H1 (cell line): ENCODE data around the gene TSPAN32. TPM values are rescaled to one million over a fixed set of nuclear protein-coding genes. Genes with fewer than 3 reads are reported as not detected.

ENCODE experiments used
- CTCF ChIA-PET: fragments of 300-600 bp; sonication (Branson Sonifier 250); formaldehyde crosslinking; loops from one replicate; lab custom pipeline; 2021; ENCODE audit not compliant: partially characterized antibody; lab: Charles Lee
- POLR2A ChIA-PET: fragments of 300-600 bp; sonication (Branson Sonifier 250); formaldehyde crosslinking; loops from one replicate; lab custom pipeline; 2021; ENCODE audit warnings: inconsistent platforms; ENCODE audit not compliant: partially characterized antibody; lab: Charles Lee
- DNase-seq, 2 experiments: peaks; one replicate each; pipeline versions ENCODE4 v3.0.0 to v3.0.0-alpha.2; 2010 to 2022; ENCODE audit warnings: low spot score in 2 of 2, low read depth in 1 of 2, mixed read lengths in 1 of 2
- FAIRE-seq: peaks from 2 replicates; lab custom pipeline; 2011; peaks lifted over from hg19 to GRCh38; lab: Jason Lieb, UNC
- H2AFZ ChIP-seq: 2 replicates; pipeline ENCODE4 v1.8.1; 2012; ENCODE audit warnings: low read length, inconsistent platforms
- H2AK5ac ChIP-seq: 2 replicates; pipeline ENCODE4 v1.6.1; 2013; ENCODE audit warnings: low read depth, low read length
- H2BK120ac ChIP-seq: replicated peaks from 2 replicates; pipeline ENCODE3; 2013; ENCODE audit warnings: low read depth, low read length, inconsistent platforms
- H2BK12ac ChIP-seq: 2 replicates; pipeline ENCODE4 v1.6.1; 2013; ENCODE audit warnings: low read depth, low read length
- H2BK15ac ChIP-seq: 2 replicates; pipeline ENCODE4 v1.6.1; 2013; ENCODE audit warnings: low read length
- H2BK20ac ChIP-seq: 2 replicates; pipeline ENCODE4 v1.6.1; 2013; ENCODE audit warnings: low read length
- H2BK5ac ChIP-seq: 2 replicates; pipeline ENCODE4 v1.6.1; 2013; ENCODE audit warnings: low read depth, low read length
- H3K14ac ChIP-seq: 2 replicates; pipeline ENCODE4 v1.6.1; 2013; ENCODE audit warnings: inconsistent platforms; ENCODE audit not compliant: insufficient read length
- H3K18ac ChIP-seq: 2 replicates; pipeline ENCODE4 v1.6.1; 2013; ENCODE audit warnings: low read length; ENCODE audit errors: extremely low read depth
- H3K23ac ChIP-seq: 2 replicates; pipeline ENCODE4 v1.6.1; 2013; ENCODE audit warnings: inconsistent platforms; ENCODE audit not compliant: insufficient read length
- H3K23me2 ChIP-seq: 2 replicates; pipeline ENCODE4 v1.6.1; 2013; ENCODE audit warnings: low read depth, low read length
- H3K27ac ChIP-seq: 2 replicates; pipeline ENCODE4 v1.6.1; 2011; ENCODE audit warnings: low read depth, low read length, inconsistent platforms
- H3K27me3 ChIP-seq, 4 experiments: replicated peaks in 1 of 4; 1 replicate in 1 of 4; 2 replicates in 3 of 4; pipeline versions ENCODE4 v1.6.1 to v1.8.1; 2011 to 2013; ENCODE audit warnings: low read length in 3 of 4, mild to moderate bottlenecking in 3 of 4, inconsistent platforms in 2 of 4, mixed read lengths in 2 of 4, moderate library complexity in 1 of 4; ENCODE audit not compliant: control insufficient read depth in 3 of 4, insufficient read depth in 3 of 4; ENCODE audit errors: extremely low read depth in 1 of 4
- H3K36me3 ChIP-seq, 4 experiments: 2 replicates each; pipeline versions ENCODE4 v1.6.1 to v1.8.1; 2011 to 2013; ENCODE audit warnings: mild to moderate bottlenecking in 4 of 4, low read length in 3 of 4, moderate library complexity in 2 of 4, control low read depth in 1 of 4, inconsistent platforms in 1 of 4; ENCODE audit not compliant: insufficient read depth in 4 of 4, control insufficient read depth in 2 of 4
- H3K4ac ChIP-seq: replicated peaks from 2 replicates; pipeline ENCODE3; 2013; ENCODE audit warnings: low read length, low read depth, mixed read lengths, inconsistent platforms; ENCODE audit not compliant: insufficient read length
- H3K4me1 ChIP-seq, 4 experiments: replicated peaks in 1 of 4; 1 replicate in 1 of 4; 2 replicates in 3 of 4; pipeline versions ENCODE4 v1.6.1 to v1.8.1; 2011 to 2013; ENCODE audit warnings: low read length in 3 of 4, inconsistent platforms in 2 of 4, mixed read lengths in 1 of 4; ENCODE audit not compliant: insufficient read depth in 4 of 4, control insufficient read depth in 3 of 4
- H3K4me2 ChIP-seq, 2 experiments: 2 replicates each; pipeline versions ENCODE4 v1.6.1 to v1.8.1; 2011 to 2013; ENCODE audit warnings: low read depth in 2 of 2, low read length in 2 of 2, control low read depth in 1 of 2, inconsistent platforms in 1 of 2, mild to moderate bottlenecking in 1 of 2; ENCODE audit not compliant: insufficient read depth in 1 of 2
- H3K4me3 ChIP-seq, 4 experiments: fragments of 200-600, 300-600 bp in 1 of 4; sonication (generic), shearing (Covaris generic), sonication (Bioruptor Twin) in 1 of 4; 2 replicates each; pipeline versions ENCODE4 v1.5.1 to v1.8.1; 2011 to 2016; ENCODE audit warnings: low read length in 4 of 4, low read depth in 3 of 4, control low read depth in 2 of 4, inconsistent platforms in 2 of 4, mild to moderate bottlenecking in 2 of 4, mixed read lengths in 1 of 4, moderate library complexity in 1 of 4; ENCODE audit not compliant: insufficient read depth in 2 of 4; ENCODE audit errors: extremely low read depth in 1 of 4
- H3K56ac ChIP-seq: replicated peaks from 2 replicates; pipeline ENCODE3; 2013; ENCODE audit warnings: low read depth, mild to moderate bottlenecking, mixed read lengths, low read length, inconsistent platforms; ENCODE audit not compliant: insufficient read length
- H3K79me1 ChIP-seq: 2 replicates; pipeline ENCODE4 v1.6.1; 2013; ENCODE audit warnings: low read depth, low read length, control low read depth
- H3K79me2 ChIP-seq, 2 experiments: 2 replicates each; pipeline versions ENCODE4 v1.6.1 to v1.8.1; 2012 to 2013; ENCODE audit warnings: low read length in 2 of 2, mild to moderate bottlenecking in 2 of 2, inconsistent platforms in 1 of 2; ENCODE audit not compliant: insufficient read depth in 2 of 2, control insufficient read depth in 1 of 2
- H3K9ac ChIP-seq, 4 experiments: replicated peaks in 1 of 4; 1 replicate in 1 of 4; 2 replicates in 3 of 4; pipeline versions ENCODE4 v1.6.1 to v1.8.1; 2011 to 2013; ENCODE audit warnings: low read depth in 3 of 4, low read length in 3 of 4, control low read depth in 2 of 4, mild to moderate bottlenecking in 2 of 4, moderate library complexity in 2 of 4, inconsistent platforms in 1 of 4; ENCODE audit errors: extremely low read depth in 1 of 4
- H3K9me3 ChIP-seq, 2 experiments: 2 replicates each; pipeline versions ENCODE4 v1.6.1 to v1.8.1; 2012 to 2013; ENCODE audit warnings: mild to moderate bottlenecking in 2 of 2, moderate library complexity in 2 of 2, control low read depth in 1 of 2, inconsistent platforms in 1 of 2, low read depth in 1 of 2, low read length in 1 of 2, mixed read lengths in 1 of 2; ENCODE audit not compliant: insufficient read depth in 2 of 2
- H4K20me1 ChIP-seq, 2 experiments: replicated peaks in 1 of 2; 2 replicates each; pipeline versions ENCODE3 to v1.8.1; 2011 to 2013; ENCODE audit warnings: inconsistent platforms in 2 of 2, low read length in 2 of 2, mild to moderate bottlenecking in 1 of 2; ENCODE audit not compliant: insufficient read depth in 2 of 2, control insufficient read depth in 1 of 2
- H4K5ac ChIP-seq: 2 replicates; pipeline ENCODE4 v1.6.1; 2013; ENCODE audit warnings: low read length, low read depth, mixed read lengths, inconsistent platforms; ENCODE audit not compliant: insufficient read length
- H4K8ac ChIP-seq: 2 replicates; pipeline ENCODE4 v1.8.0; 2013; ENCODE audit warnings: mild to moderate bottlenecking, moderate library complexity, low read length, inconsistent platforms; ENCODE audit not compliant: insufficient read depth; ENCODE audit errors: extremely low read depth
- H4K91ac ChIP-seq: replicated peaks from 2 replicates; pipeline ENCODE3; 2013; ENCODE audit warnings: low read length, mixed read lengths, inconsistent platforms; ENCODE audit not compliant: insufficient read length
- CEBPB ChIP-seq: IDR thresholded peaks from 2 replicates; pipeline ENCODE4 v1.6.1; 2012; ENCODE audit warnings: low read depth, low read length
- EP300 ChIP-seq, 2 experiments: IDR thresholded peaks; 1 replicate in 1 of 2; 2 replicates in 1 of 2; pipeline ENCODE4 v1.6.1; 2011 to 2012; ENCODE audit warnings: low read depth in 2 of 2, low read length in 2 of 2, mild to moderate bottlenecking in 2 of 2, borderline replicate concordance in 1 of 2, inconsistent platforms in 1 of 2, moderate library complexity in 1 of 2
- GTF2F1 ChIP-seq: IDR thresholded peaks from 2 replicates; pipeline ENCODE4 v1.6.1; 2012; ENCODE audit warnings: low read depth, low read length, improper control_type of control experiment, borderline replicate concordance
- HDAC2 ChIP-seq, 2 experiments: fragments of 300-600 bp in 1 of 2; sonication (generic) in 1 of 2; IDR thresholded peaks; 2 replicates each; pipeline ENCODE4 v1.6.1; 2011 to 2012; ENCODE audit warnings: low read depth in 2 of 2, low read length in 2 of 2, mild to moderate bottlenecking in 2 of 2, moderate library complexity in 2 of 2, borderline replicate concordance in 1 of 2, inconsistent platforms in 1 of 2
- HDAC6 ChIP-seq: IDR thresholded peaks from one replicate; pipeline ENCODE4 v1.7.1; 2012; ENCODE audit warnings: low read depth, mild to moderate bottlenecking, inconsistent platforms, low read length, moderate library complexity
- JUN ChIP-seq: IDR thresholded peaks from 2 replicates; pipeline ENCODE4 v1.6.1; 2011; ENCODE audit warnings: low read depth, mild to moderate bottlenecking, improper control_type of control experiment, low read length
- KDM4A ChIP-seq: IDR thresholded peaks from one replicate; pipeline ENCODE4 v1.7.1; 2012; ENCODE audit warnings: low read depth, mild to moderate bottlenecking, moderate library complexity, low read length, inconsistent platforms; ENCODE audit not compliant: severe bottlenecking
- SP1 ChIP-seq: IDR thresholded peaks from 2 replicates; pipeline ENCODE4 v1.6.1; 2011; ENCODE audit warnings: low read depth, low read length
- SP2 ChIP-seq: IDR thresholded peaks from 2 replicates; pipeline ENCODE4 v1.6.1; 2012; ENCODE audit warnings: mild to moderate bottlenecking, low read length, inconsistent platforms
- SP4 ChIP-seq: IDR thresholded peaks from 2 replicates; pipeline ENCODE4 v1.6.1; 2012; ENCODE audit warnings: low read length, inconsistent platforms
- TAF1 ChIP-seq: IDR thresholded peaks from 2 replicates; pipeline ENCODE4 v1.6.1; 2011; ENCODE audit warnings: mild to moderate bottlenecking, low read depth, low read length
- TBP ChIP-seq: IDR thresholded peaks from 2 replicates; pipeline ENCODE4 v1.6.1; 2011; ENCODE audit warnings: low read depth, low read length, improper control_type of control experiment
- ZNF274 ChIP-seq: IDR thresholded peaks from 2 replicates; pipeline ENCODE4 v1.7.0; 2012; ENCODE audit warnings: low read length, borderline replicate concordance; ENCODE audit errors: extremely low read depth
- WGBS, 2 experiments: shearing (Covaris generic) in 1 of 2; methylation state at CpG; one replicate each; pipeline versions ENCODE4 v1.1.6 to v1.1.7; 2013 to 2015; ENCODE audit warnings: low lambda C conversion rate in 2 of 2, mixed read lengths in 2 of 2, inconsistent platforms in 1 of 2, low coverage in 1 of 2, missing lambda C conversion rate in 1 of 2; ENCODE audit not compliant: insufficient replicate concordance in 2 of 2, insufficient coverage in 1 of 2, insufficient read length in 1 of 2; ENCODE audit errors: extremely low coverage in 1 of 2, missing lambda C conversion rate in 1 of 2; 5-methylcytosine and 5-hydroxymethylcytosine counted together
- polyA plus RNA-seq, 7 experiments: library from polyadenylated mRNA; depleted of rRNA in 3 of 7; stranded (reverse) in 5 of 7; unstranded in 2 of 7; fragments of >200 nt in 5 of 7; fragments of 200-250 nt in 2 of 7; gene quantifications; 1 replicate in 5 of 7; 2 replicates in 1 of 7; 4 replicates in 1 of 7; pipeline versions ENCODE4 v1.2.1 to v1.2.3, GENCODE V29; 2011 to 2013; ENCODE audit warnings: missing spikeins in 2 of 7, mixed read lengths in 2 of 7
- total RNA-seq: library from RNA; stranded (reverse); fragmentation: NEBNext Ultra II Directional; extraction: Animal tissue kit (Norgen Biotek cat#: 25700); gene quantifications from 2 replicates; pipeline ENCODE4 v1.2.1, GENCODE V29; 2021

Gene TSPAN32
- total and polyA plus RNA-seq, 2 of the 8 experiments (the other 6 are each of a cell fraction or from before 2014, with no cell fraction given) = not detected

- no peak overlapping the region for H2AK5ac ChIP-seq
- no peaks in the 10 kb centered on the region for H3K36me3 ChIP-seq
- H3K14ac ChIP-seq = no peak overlapping the region
- H3K27ac ChIP-seq = no peak overlapping the region
- H3K79me1 ChIP-seq = no peaks in the 10 kb centered on the region
- CTCF ChIA-PET = interaction anchor here (0.6 to 14.9 kb wide), 16 partner anchors 7 to 229 kb away, joined by 3 to 333 read pairs (median 25); partner anchors contain the start of gene TSSC4
- H3K4ac ChIP-seq = no peak overlapping the region
- no peak overlapping the region for H2BK20ac ChIP-seq
- no peak overlapping the region for H2BK15ac ChIP-seq
- H3K4me2 ChIP-seq = no peak overlapping the region
- no peaks in the 10 kb centered on the region for H3K23me2 ChIP-seq
- POLR2A ChIA-PET = interaction anchor here (1.4 kb wide), 1 partner anchor 75 kb away, joined by 5 read pairs; no protein-coding TSS in a partner anchor
- no peak overlapping the region for H3K23ac ChIP-seq
- H4K5ac ChIP-seq = no peak overlapping the region
- 97% methylated on average over 14 of the region's 18 CpGs; no CpG with 5 or more reads in 1 of the 2 experiments for WGBS, 2 experiments
- H2BK12ac ChIP-seq = no peak overlapping the region
- H3K18ac ChIP-seq = no peak overlapping the region
- H3K27me3 ChIP-seq = no peaks in the 10 kb centered on the region
- H4K20me1 ChIP-seq = peaks cover 0 to 3% of the 10 kb centered on the region in 2 experiments
- DNase-seq (no peak), FAIRE-seq (no peak)
- H4K8ac ChIP-seq = no peak overlapping the region
- H3K56ac ChIP-seq = no peak overlapping the region
- H3K4me1 ChIP-seq = peaks cover 0 to 3% (median 0%) of the 10 kb centered on the region in 4 experiments; a peak in 1 of 7 replicates
- no peak overlapping the region for H3K4me3 ChIP-seq
- no peaks in the 10 kb centered on the region for H3K79me2 ChIP-seq
- H2AFZ ChIP-seq = no peak overlapping the region
- no peak overlapping the region for H2BK5ac ChIP-seq
- no peak overlapping the region for H3K9ac ChIP-seq
- no peak overlapping the region for H4K91ac ChIP-seq
- H2BK120ac ChIP-seq = no peak overlapping the region
- no peaks in the 10 kb centered on the region for H3K9me3 ChIP-seq
- TF ChIP-seq JUN (no peak), CEBPB (no peak), EP300 (IDR thresholded peaks at IDR 0.05; ENCODE audit: borderline replicate concordance in 1 of 2, low read depth in 2 of 2, low read length in 2 of 2) (no peak), SP4 (no peak), TBP (no peak), GTF2F1 (no peak), TAF1 (no peak), HDAC6 (no peak), ZNF274 (no peak), KDM4A (no peak), SP2 (no peak), SP1 (no peak), HDAC2 (IDR thresholded peaks at IDR 0.05; ENCODE audit: borderline replicate concordance in 1 of 2, low read depth in 2 of 2, low read length in 2 of 2) (no peak)
Measured at GRCh38 chr11:2302896-2303626, 1.2 kb downstream of the TSPAN32 start.
